Measurements from ENCODE around the gene TCF3. TPM values are rescaled to one million over a fixed set of nuclear protein-coding genes. Genes with fewer than 3 reads are reported as not detected.
A peak's percentile ranks its signal among the peaks of the same experiment; 100 is the strongest.

The TCF3 gene
- total RNA-seq, 5 donors from 2014 or later (not counting 1 experiment from before 2014, with no cell fraction given) = 63.3 to 107 (median 94.6) TPM

DNA sequence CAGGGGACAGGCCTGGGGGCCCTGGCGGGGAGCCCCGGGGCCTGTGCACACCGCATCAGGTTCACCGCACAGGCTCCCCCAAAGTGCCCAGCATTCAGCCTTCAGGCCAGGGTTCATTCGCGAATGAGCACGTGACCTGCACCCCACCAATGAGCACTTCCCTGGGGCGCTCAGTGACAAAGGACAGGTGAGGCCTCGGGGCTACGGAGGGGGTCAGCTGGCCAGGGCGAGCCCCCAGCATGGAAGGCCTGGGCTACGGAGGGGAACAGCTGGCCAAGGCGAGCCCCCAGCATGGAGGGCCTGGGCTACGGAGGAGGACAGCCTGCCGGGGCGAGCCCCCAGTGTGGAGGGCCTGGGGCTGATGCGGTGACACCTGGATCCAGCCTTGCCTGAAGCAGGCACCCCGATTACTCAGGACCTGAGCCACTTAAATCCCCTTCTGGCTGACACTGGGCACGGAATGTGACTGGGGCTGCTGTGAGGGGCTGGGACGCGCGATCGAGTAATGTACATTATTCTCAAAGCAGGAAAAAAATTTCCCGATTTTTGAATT, 23.1 kb downstream of the TCF3 start:
- Histone ChIP-seq H3K27ac (ENCODE audit: low read length) (no peak overlapping the region), H3K4me1 (ENCODE audit: control insufficient read depth in 1 of 2, extremely low read depth in 1 of 2, insufficient read depth in 2 of 2, low read length in 2 of 2) (peaks cover 0 to 6% of the 10 kb centered on the region in 2 experiments), H3K27me3 (replicated peaks in 1 of 2; ENCODE audit: control insufficient read depth in 2 of 2, extremely low read depth in 1 of 2, insufficient read depth in 2 of 2, low read length in 1 of 2) (no peaks in the 10 kb centered on the region), H3K36me3 (ENCODE audit: control insufficient read depth in 2 of 2, extremely low read depth in 1 of 2, insufficient read depth in 1 of 2, low read length in 1 of 2) (peaks cover 15 to 34% of the 10 kb centered on the region in 2 donors), H3K4me3 (ENCODE audit: control insufficient read depth in 1 of 2, extremely low read depth in 1 of 2, low read length in 1 of 2) (no peak overlapping the region), H3K9me3 (no peaks in the 10 kb centered on the region)
- POLR2A ChIA-PET = no interaction called here
- peaks cover 0 to 3% (median 0%) of the 10 kb centered on the region in 3 donors for H3K4me1 Mint-ChIP-seq
- H3K27ac Mint-ChIP-seq = no peak overlapping the region
- CTCF ChIA-PET = no interaction called here
- H3K27me3 Mint-ChIP-seq = no peaks in the 10 kb centered on the region
- ATAC-seq (replicated peaks in 1 of 4) (no peak), DNase-seq (no peak)
- no peak overlapping the region for H3K4me3 Mint-ChIP-seq
- H3K9me3 Mint-ChIP-seq = no peaks in the 10 kb centered on the region
- 98% methylated on average over 18 of the region's 24 CpGs for WGBS (ENCODE audit: insufficient coverage)
- H3K36me3 Mint-ChIP-seq = peaks cover 11% of the 10 kb centered on the region

DNA sequence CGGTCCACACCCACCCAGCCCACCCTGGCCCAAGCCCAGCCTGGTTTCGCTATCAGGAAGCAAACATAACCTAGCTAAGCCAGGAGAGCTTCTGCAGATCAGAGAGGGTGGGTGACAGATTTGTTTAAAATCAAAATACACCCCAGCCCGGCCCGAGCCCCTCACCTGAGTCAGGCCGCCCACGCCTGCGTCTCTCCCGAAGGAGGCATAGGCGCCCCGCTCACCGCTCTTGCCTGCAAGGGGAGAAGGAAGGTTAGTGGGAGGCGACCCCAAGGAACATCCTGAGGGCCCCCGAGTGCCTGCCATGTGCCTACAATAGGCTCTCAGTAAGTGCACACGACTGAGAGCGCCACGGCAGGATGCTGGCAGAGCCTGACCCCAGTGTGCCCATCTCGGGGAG, 25.2 kb downstream of the TCF3 start:
- Mint-ChIP-seq H3K9me3 (no peaks in the 10 kb centered on the region), H3K27me3 (no peaks in the 10 kb centered on the region), H3K4me1 (peaks cover 0 to 3% (median 0%) of the 10 kb centered on the region in 3 donors), H3K27ac (no peak overlapping the region), H3K4me3 (no peak overlapping the region), H3K36me3 (peaks cover 14% of the 10 kb centered on the region)
- ChIA-PET CTCF (no interaction called here), POLR2A (no interaction called here)
- no peak overlapping the region for H3K27ac ChIP-seq (ENCODE audit: low read length)
- WGBS (ENCODE audit: insufficient coverage) = 95% methylated on average over 7 of the region's 17 CpGs
- H3K4me1 ChIP-seq (ENCODE audit: control insufficient read depth in 1 of 2, extremely low read depth in 1 of 2, insufficient read depth in 2 of 2, low read length in 2 of 2) = peaks cover 0 to 6% of the 10 kb centered on the region in 2 experiments
- no peaks in the 10 kb centered on the region for H3K9me3 ChIP-seq
- H3K36me3 ChIP-seq (ENCODE audit: control insufficient read depth in 2 of 2, extremely low read depth in 1 of 2, insufficient read depth in 1 of 2, low read length in 1 of 2) = peaks cover 12 to 40% of the 10 kb centered on the region in 2 donors
- ATAC-seq (replicated peaks in 1 of 4) (no peak), DNase-seq (no peak)
- H3K27me3 ChIP-seq (replicated peaks in 1 of 2; ENCODE audit: control insufficient read depth in 2 of 2, extremely low read depth in 1 of 2, insufficient read depth in 2 of 2, low read length in 1 of 2) = no peaks in the 10 kb centered on the region
- no peak overlapping the region for H3K4me3 ChIP-seq (ENCODE audit: control insufficient read depth in 1 of 2, extremely low read depth in 1 of 2, low read length in 1 of 2)

DNA sequence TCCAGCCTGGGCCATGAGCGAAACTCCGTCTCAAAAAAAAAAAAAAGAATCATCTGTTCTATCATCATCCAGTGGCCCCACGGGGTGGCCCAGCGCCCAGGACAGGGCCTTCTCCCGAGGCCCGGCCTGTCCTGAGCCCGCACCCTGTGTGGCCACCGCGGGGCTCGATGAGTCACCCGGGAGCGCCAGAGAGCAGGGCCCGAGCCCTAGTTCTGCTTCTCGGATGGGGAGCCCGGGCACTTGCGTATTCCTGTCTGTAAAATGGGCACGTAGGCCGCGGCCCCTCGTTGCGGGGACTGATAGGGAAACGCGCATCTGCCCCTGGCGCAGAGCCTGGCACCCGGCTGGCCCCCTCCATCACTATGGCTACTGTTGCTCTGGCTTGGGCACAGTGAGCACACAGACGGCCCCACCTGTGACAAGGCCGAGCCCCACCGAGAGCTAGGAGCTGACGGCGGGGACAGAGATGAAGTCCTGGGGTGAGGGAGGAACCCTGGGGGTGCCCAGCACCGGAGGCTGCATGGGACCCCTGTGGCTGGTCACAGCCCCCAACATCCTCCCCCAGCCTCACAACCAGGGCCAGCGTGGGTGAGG, 25.9 kb downstream of the TCF3 start:
- no peak overlapping the region for H3K4me3 Mint-ChIP-seq
- peaks cover 0 to 3% (median 0%) of the 10 kb centered on the region in 3 donors for H3K4me1 Mint-ChIP-seq
- H3K27me3 ChIP-seq (replicated peaks in 1 of 2; ENCODE audit: control insufficient read depth in 2 of 2, extremely low read depth in 1 of 2, insufficient read depth in 2 of 2, low read length in 1 of 2) = no peaks in the 10 kb centered on the region
- H3K27ac ChIP-seq (ENCODE audit: low read length) = no peak overlapping the region
- DNase-seq = no peak
- peaks cover 14% of the 10 kb centered on the region for H3K36me3 Mint-ChIP-seq
- H3K4me1 ChIP-seq (ENCODE audit: control insufficient read depth in 1 of 2, extremely low read depth in 1 of 2, insufficient read depth in 2 of 2, low read length in 2 of 2) = peaks cover 0 to 6% of the 10 kb centered on the region in 2 experiments
- H3K9me3 ChIP-seq = no peaks in the 10 kb centered on the region
- H3K36me3 ChIP-seq (ENCODE audit: control insufficient read depth in 2 of 2, extremely low read depth in 1 of 2, insufficient read depth in 1 of 2, low read length in 1 of 2) = peaks cover 12 to 41% of the 10 kb centered on the region in 2 donors
- no peak overlapping the region for H3K27ac Mint-ChIP-seq
- no peaks in the 10 kb centered on the region for H3K9me3 Mint-ChIP-seq
- H3K27me3 Mint-ChIP-seq = no peaks in the 10 kb centered on the region
- ATAC-seq (replicated peaks in 1 of 4) = no peak
- ChIA-PET POLR2A (no interaction called here), CTCF (no interaction called here)
- H3K4me3 ChIP-seq (ENCODE audit: control insufficient read depth in 1 of 2, extremely low read depth in 1 of 2, low read length in 1 of 2) = no peak overlapping the region
- whole genome bisulfite sequencing (ENCODE audit: insufficient coverage) = 97% methylated on average over 26 of the region's 32 CpGs

DNA sequence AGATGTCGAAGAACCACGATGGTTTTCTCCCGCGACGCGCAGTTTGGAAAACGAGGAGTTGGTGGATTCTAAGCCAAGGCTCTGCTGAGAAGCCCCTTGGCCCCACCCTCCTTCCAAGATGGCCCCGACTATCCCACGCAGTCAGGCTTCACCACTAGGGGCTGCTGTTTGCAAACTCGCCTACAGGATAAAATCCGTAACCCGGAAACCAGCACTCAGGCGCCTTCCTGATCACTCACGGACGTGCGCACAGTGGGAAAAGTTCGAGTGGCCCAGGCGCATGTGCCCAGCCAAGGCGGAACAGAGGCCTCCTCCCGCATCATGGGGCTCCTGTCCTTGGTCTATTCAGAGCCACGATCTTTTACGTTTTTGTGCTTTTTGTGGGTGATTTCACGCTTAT, 28.0 kb downstream of the TCF3 start:
- Histone ChIP-seq H3K9me3 (no peaks in the 10 kb centered on the region), H3K4me1 (ENCODE audit: control insufficient read depth in 1 of 2, extremely low read depth in 1 of 2, insufficient read depth in 2 of 2, low read length in 2 of 2) (no peaks in the 10 kb centered on the region), H3K36me3 (ENCODE audit: control insufficient read depth in 2 of 2, extremely low read depth in 1 of 2, insufficient read depth in 1 of 2, low read length in 1 of 2) (peaks cover 4 to 38% of the 10 kb centered on the region in 2 donors), H3K27me3 (replicated peaks in 1 of 2; ENCODE audit: control insufficient read depth in 2 of 2, extremely low read depth in 1 of 2, insufficient read depth in 2 of 2, low read length in 1 of 2) (no peaks in the 10 kb centered on the region), H3K4me3 (ENCODE audit: control insufficient read depth in 1 of 2, extremely low read depth in 1 of 2, low read length in 1 of 2) (no peak overlapping the region), H3K27ac (ENCODE audit: low read length) (no peak overlapping the region)
- H3K4me1 Mint-ChIP-seq = peaks cover 0 to 3% (median 0%) of the 10 kb centered on the region in 3 donors
- 75% methylated on average over 21 of the region's 23 CpGs for WGBS (ENCODE audit: insufficient coverage)
- no peaks in the 10 kb centered on the region for H3K9me3 Mint-ChIP-seq
- H3K27ac Mint-ChIP-seq = peak overlapping the region in 1 of 2 donors; percentile 61
- H3K4me3 Mint-ChIP-seq = no peak overlapping the region
- ATAC-seq (replicated peaks in 1 of 4) = peak in 3 of 4 experiments; percentile 65 to 84 (median 73)
- no peaks in the 10 kb centered on the region for H3K27me3 Mint-ChIP-seq
- CTCF ChIA-PET = no interaction called here
- H3K36me3 Mint-ChIP-seq = peaks cover 14% of the 10 kb centered on the region
- peak in 33 of 35 experiments; percentile 13 to 68 (median 42) for DNase-seq
- POLR2A ChIA-PET = no interaction called here

DNA sequence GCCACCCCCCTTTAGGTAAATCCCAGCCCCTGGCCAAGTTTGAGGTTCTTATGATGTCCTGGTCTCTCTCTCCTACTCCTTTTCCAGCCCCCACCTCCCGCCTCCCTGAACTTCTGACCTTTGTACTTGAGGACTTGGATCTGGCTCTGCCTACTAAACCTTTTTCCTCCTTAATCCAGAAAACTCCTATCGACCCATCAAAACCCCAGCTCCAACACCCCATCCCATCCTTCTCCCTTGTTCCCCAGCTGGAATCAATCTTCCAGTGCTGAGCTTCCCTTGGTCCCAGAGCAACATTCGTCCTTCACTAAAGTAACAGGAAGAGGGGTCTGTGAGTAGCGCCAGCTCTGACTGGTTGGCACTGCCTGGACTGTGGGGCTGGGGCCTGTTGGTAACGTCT, 29.9 kb downstream of the TCF3 start:
- 94% methylated on average over 4 of the region's 5 CpGs for WGBS (ENCODE audit: insufficient coverage)
- CTCF ChIA-PET = interaction anchor here in 1 of 2 donors (0.6 kb wide), 1 partner anchor 42 kb away, joined by 3 read pairs; no protein-coding TSS in a partner anchor

DNA sequence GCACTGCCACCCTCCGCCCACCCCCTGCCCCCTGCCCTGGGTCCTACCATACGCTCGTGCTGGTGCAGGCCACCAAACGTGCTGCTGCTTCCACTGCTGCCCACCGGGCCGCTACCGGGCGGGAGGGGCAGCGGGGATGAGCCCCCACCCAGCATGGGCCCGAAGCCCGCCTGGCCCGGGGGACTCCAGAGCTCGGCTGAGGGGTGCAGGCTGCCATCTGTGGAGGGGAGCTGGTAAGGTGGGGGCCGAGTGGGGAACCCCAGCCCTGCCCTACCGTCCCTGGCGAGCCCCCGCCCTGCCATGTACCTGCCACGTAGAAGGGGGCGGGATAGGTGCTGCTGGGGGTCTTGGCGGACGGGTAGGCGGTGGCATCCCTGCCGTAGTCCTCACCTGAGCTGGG, 30.4 kb downstream of the TCF3 start:
- Histone ChIP-seq H3K4me3 (ENCODE audit: control insufficient read depth in 1 of 2, extremely low read depth in 1 of 2, low read length in 1 of 2) (no peak overlapping the region), H3K27ac (ENCODE audit: low read length) (no peak overlapping the region)
- CTCF ChIA-PET = interaction anchor here in 1 of 2 donors (0.6 kb wide), 1 partner anchor 43 kb away, joined by 3 read pairs; no protein-coding TSS in a partner anchor

More for the DNA sequence above, 29.9 kb downstream of the TCF3 start:
- no peak for DNase-seq
- no peak for ATAC-seq (replicated peaks in 1 of 4)
- peaks cover 9 to 44% of the 10 kb centered on the region in 2 donors for H3K36me3 ChIP-seq (ENCODE audit: control insufficient read depth in 2 of 2, extremely low read depth in 1 of 2, insufficient read depth in 1 of 2, low read length in 1 of 2)
- peaks cover 22% of the 10 kb centered on the region for H3K36me3 Mint-ChIP-seq
- H3K4me1 ChIP-seq (ENCODE audit: control insufficient read depth in 1 of 2, extremely low read depth in 1 of 2, insufficient read depth in 2 of 2, low read length in 2 of 2) = peaks cover 0 to 4% of the 10 kb centered on the region in 2 experiments
- H3K9me3 Mint-ChIP-seq = no peaks in the 10 kb centered on the region
- H3K4me1 Mint-ChIP-seq = peaks cover 7 to 12% (median 9%) of the 10 kb centered on the region in 3 donors
- H3K27ac ChIP-seq (ENCODE audit: low read length) = no peak overlapping the region
- no peak overlapping the region for H3K4me3 ChIP-seq (ENCODE audit: control insufficient read depth in 1 of 2, extremely low read depth in 1 of 2, low read length in 1 of 2)
- POLR2A ChIA-PET = no interaction called here
- H3K9me3 ChIP-seq = no peaks in the 10 kb centered on the region
- H3K4me3 Mint-ChIP-seq = no peak overlapping the region
- no peak overlapping the region for H3K27ac Mint-ChIP-seq
- no peaks in the 10 kb centered on the region for H3K27me3 Mint-ChIP-seq
- H3K27me3 ChIP-seq (replicated peaks in 1 of 2; ENCODE audit: control insufficient read depth in 2 of 2, extremely low read depth in 1 of 2, insufficient read depth in 2 of 2, low read length in 1 of 2) = no peaks in the 10 kb centered on the region

More for the DNA sequence above, 30.4 kb downstream of the TCF3 start:
- Mint-ChIP-seq H3K36me3 (peaks cover 22% of the 10 kb centered on the region), H3K4me3 (no peak overlapping the region), H3K27me3 (no peaks in the 10 kb centered on the region), H3K4me1 (peaks cover 12 to 16% (median 14%) of the 10 kb centered on the region in 3 donors), H3K27ac (no peak overlapping the region), H3K9me3 (no peaks in the 10 kb centered on the region)
- Histone ChIP-seq H3K27me3 (replicated peaks in 1 of 2; ENCODE audit: control insufficient read depth in 2 of 2, extremely low read depth in 1 of 2, insufficient read depth in 2 of 2, low read length in 1 of 2) (no peaks in the 10 kb centered on the region), H3K9me3 (no peaks in the 10 kb centered on the region), H3K36me3 (ENCODE audit: control insufficient read depth in 2 of 2, extremely low read depth in 1 of 2, insufficient read depth in 1 of 2, low read length in 1 of 2) (peaks cover 9 to 44% of the 10 kb centered on the region in 2 donors), H3K4me1 (ENCODE audit: control insufficient read depth in 1 of 2, extremely low read depth in 1 of 2, insufficient read depth in 2 of 2, low read length in 2 of 2) (peaks cover 0 to 9% of the 10 kb centered on the region in 2 experiments)
- POLR2A ChIA-PET = no interaction called here
- DNase-seq (no peak), ATAC-seq (replicated peaks in 1 of 4) (no peak)
- WGBS (ENCODE audit: insufficient coverage) = 89% methylated on average over 12 of the region's 23 CpGs
